Transverse colon (tissue), 4 donors: ENCODE results near the gene PMS1. TPM values are rescaled to one million over a fixed set of nuclear protein-coding genes. Genes with fewer than 3 reads are reported as not detected.
"Not testable (repeated sequence)": the region's sequence is repeated elsewhere in the genome, so short reads cannot be mapped to it uniquely, and the experiment has no call there.

Experiments used
- DNase-seq: peaks from one replicate; pipeline ENCODE4 v3.0.0-alpha.2; 2019
- H3K27ac ChIP-seq, 4 donors: fragments of 200-600 bp; sonication (generic); 2 replicates each; pipeline ENCODE4 v1.5.1; 2016 to 2018; ENCODE audit warnings: inconsistent platforms in 4 of 4
- H3K27me3 ChIP-seq: fragments of 200-600 bp; sonication (generic); 2 replicates; pipeline ENCODE4 v1.5.1; 2017; ENCODE audit warnings: inconsistent platforms
- H3K36me3 ChIP-seq, 4 donors: fragments of 200-600 bp; sonication (generic); 2 replicates each; pipeline ENCODE4 v1.5.1; 2017 to 2019; ENCODE audit warnings: inconsistent platforms in 4 of 4
- H3K4me1 ChIP-seq, 4 donors: fragments of 200-600 bp; sonication (generic); 2 replicates each; pipeline ENCODE4 v1.5.1; 2017 to 2020; ENCODE audit warnings: inconsistent platforms in 4 of 4
- H3K4me3 ChIP-seq, 4 donors: fragments of 200-600 bp; sonication (generic); 1 replicate in 1 of 4; 2 replicates in 3 of 4; pipeline versions ENCODE4 v1.5.1 to v1.6.1; 2017 to 2019; ENCODE audit warnings: inconsistent platforms in 4 of 4
- H3K9me3 ChIP-seq, 2 donors: fragments of 200-600 bp; sonication (generic); 2 replicates each; pipeline ENCODE4 v1.5.1; 2017 to 2019; ENCODE audit warnings: inconsistent platforms in 2 of 2
- EP300 ChIP-seq: sonication (generic); formaldehyde crosslinking; IDR thresholded peaks from one replicate; pipeline ENCODE4 v1.6.1; 2017; ENCODE audit warnings: antibody characterized with exemption, low read depth
- POLR2A ChIP-seq: fragments of 450-650 bp; IDR thresholded peaks from one replicate; pipeline ENCODE4 v1.6.1; 2016; ENCODE audit warnings: antibody characterized with exemption, mild to moderate bottlenecking, moderate library complexity
- POLR2AphosphoS5 ChIP-seq, 3 donors: sonication (generic); formaldehyde crosslinking; IDR thresholded peaks; one replicate each; pipeline ENCODE4 v1.6.1; 2016; ENCODE audit warnings: antibody characterized with exemption in 3 of 3
- WGBS, 2 donors: methylation state at CpG; one replicate each; pipeline ENCODE4 v1.1.5; 2018; ENCODE audit warnings: low coverage in 1 of 2; 5-methylcytosine and 5-hydroxymethylcytosine counted together
- in situ Hi-C, 4 donors: fragments of 200-750 bp; cut with MboI; loops; one replicate each; pipeline versions ENCODE4 v1.15.0 to v1.15.1; 2017; ENCODE audit warnings: low sequenced_read_pairs in 3 of 4, low pct_ligation_motif_present in 1 of 4, low pct_unique_long_range_greater_than_20kb in 1 of 4
- intact Hi-C: fragments of 100-400 bp; cut with DNase I; formaldehyde crosslinking; loops from one replicate; pipeline ENCODE4 v1.15.1; 2023; ENCODE audit warnings: low total_unique reads
- total RNA-seq, 4 donors: library from RNA; depleted of rRNA; stranded (reverse); fragments of >200 nt; gene quantifications; one replicate each; pipeline ENCODE4 v1.1.0, GENCODE V29; 2016
- TF ChIP-seq, protein P1 (sequence below), 5 experiments: fragments of 200-600 bp in 3 of 5; fragments of 450-650 bp in 2 of 5; sonication (generic) in 3 of 5; IDR thresholded peaks; 1 replicate in 2 of 5; 2 replicates in 3 of 5; pipeline ENCODE4 v1.5.1; 2016 to 2017; ENCODE audit warnings: antibody characterized with exemption in 5 of 5, inconsistent platforms in 3 of 5, mild to moderate bottlenecking in 2 of 5, moderate library complexity in 1 of 5

The PMS1 gene
- total RNA-seq, result 10 to 100 TPM in 2 of 4 donors, 1 to 10 TPM in 2; 5.2 to 19.1 (median 9.7) TPM

DNA sequence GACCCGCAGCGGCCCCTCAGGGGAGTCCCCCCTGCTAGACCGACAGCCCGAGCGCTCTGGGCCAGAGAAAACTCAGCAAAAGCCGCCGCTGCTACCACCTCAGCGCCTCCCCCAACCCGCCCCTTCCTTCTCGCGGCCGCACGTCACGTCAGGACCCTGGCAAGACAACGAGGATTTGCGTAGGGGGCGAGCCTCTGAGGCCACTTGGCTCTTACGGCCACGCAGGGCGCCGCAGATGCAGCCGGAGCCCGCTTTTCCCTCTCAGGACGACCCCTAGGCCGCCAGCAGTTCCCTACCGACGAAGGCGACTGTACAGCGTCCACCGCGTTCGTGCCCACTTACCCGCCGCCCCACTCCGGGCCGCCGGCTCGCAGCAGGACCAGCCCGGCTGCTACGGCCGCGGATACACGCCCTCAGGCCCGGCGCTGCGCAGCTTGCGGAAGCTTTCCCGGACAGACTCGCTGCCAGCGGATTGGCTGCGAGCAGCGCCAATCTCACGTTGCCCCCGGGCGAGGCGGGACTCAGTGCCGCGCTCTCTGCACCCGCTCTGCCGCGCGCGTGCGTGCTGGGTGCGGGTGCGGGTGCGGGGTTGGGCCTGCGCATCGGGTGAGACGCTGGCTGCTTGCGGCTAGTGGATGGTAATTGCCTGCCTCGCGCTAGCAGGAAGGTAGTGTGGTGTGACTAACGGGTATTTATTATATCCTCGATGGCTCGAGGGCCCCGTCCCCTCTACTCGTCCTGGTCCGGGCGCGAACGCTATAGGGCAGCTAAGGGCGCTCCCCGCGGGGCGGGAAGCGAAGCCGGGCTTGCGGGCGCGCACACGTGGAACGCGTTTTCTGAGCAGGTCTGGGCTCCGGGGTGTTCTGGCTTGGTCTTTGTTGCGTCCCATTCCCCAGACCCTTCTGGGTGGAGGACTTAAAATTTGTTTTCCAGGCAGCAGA, at the start of gene PMS1, which contains the start of gene ORMDL1:
TSS of gene PMS1 (plus strand) at position 524 of the 941 bp plus-strand sequence. CDS start 7,360 bp downstream, outside the sequence.
TSS of gene ORMDL1 (minus strand) at position 413 of the 941 bp plus-strand sequence. CDS start 1,744 bp downstream, outside the sequence.
- Histone ChIP-seq H3K27me3 (no peaks in the 10 kb centered on the region), H3K4me3 (peak within 1 kb of the TSS; percentile 61 to 73 (median 68)), H3K4me1 (peaks cover 16 to 31% (median 22%) of the 10 kb centered on the region in 4 donors), H3K27ac (peak within 1 kb of the TSS; percentile 93 to 96 (median 94)), H3K36me3 (peaks cover 0 to 18% (median under 1%) of the 10 kb centered on the region in 4 donors), H3K9me3 (no peaks in the 10 kb centered on the region)
- intact Hi-C loops (no loop called here), in situ Hi-C loops (loop anchor here in 1 of 4 donors (25.0 kb wide), 1 partner anchor 122 kb away; the partner anchor contains the start of genes ANKAR and ASNSD1)
- DNase-seq, result peak; percentile 97
- WGBS, 2 donors, result 1% methylated on average over 40 of the region's 96 CpGs; no CpG with 5 or more reads in 1 of the 2 donors
- peak; percentile 87 to 96 (median 95) for TF ChIP-seq POLR2AphosphoS5 (IDR thresholded peaks at IDR 0.05)
- TF ChIP-seq, protein P1, sequence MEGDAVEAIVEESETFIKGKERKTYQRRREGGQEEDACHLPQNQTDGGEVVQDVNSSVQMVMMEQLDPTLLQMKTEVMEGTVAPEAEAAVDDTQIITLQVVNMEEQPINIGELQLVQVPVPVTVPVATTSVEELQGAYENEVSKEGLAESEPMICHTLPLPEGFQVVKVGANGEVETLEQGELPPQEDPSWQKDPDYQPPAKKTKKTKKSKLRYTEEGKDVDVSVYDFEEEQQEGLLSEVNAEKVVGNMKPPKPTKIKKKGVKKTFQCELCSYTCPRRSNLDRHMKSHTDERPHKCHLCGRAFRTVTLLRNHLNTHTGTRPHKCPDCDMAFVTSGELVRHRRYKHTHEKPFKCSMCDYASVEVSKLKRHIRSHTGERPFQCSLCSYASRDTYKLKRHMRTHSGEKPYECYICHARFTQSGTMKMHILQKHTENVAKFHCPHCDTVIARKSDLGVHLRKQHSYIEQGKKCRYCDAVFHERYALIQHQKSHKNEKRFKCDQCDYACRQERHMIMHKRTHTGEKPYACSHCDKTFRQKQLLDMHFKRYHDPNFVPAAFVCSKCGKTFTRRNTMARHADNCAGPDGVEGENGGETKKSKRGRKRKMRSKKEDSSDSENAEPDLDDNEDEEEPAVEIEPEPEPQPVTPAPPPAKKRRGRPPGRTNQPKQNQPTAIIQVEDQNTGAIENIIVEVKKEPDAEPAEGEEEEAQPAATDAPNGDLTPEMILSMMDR (IDR thresholded peaks at IDR 0.05), result peak in 3 of 5 experiments; percentile 8 to 19 (median 18)
- TF ChIP-seq POLR2A, result peak; percentile 96
- TF ChIP-seq EP300, result no peak

DNA sequence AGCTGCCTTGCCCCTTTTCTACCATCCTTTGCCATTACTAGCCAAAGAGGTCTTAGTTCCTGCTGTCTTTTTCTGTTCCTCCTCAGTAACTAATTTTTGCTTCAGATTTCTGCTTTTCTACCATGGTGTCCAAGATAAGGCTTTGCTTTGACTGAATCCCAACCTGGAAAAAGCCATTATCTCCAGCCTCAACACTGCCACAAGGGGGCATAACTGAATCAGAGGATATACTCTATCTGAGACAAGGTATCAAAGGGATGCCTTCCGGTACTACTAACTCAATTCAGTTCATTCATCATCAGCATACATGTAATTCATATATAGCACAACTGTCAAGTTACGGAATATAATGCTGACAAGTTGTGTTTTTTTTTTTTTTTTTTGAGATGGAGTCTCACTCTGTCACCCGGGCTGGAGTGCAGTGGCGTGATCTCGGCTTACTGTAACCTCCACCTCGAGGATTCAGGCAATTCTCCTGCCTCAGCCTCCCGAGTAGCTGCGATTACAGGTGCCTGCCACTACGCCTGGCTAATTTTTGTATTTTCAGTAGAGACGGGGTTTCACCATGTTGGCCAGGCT, 33.1 kb upstream of the PMS1 start:
- intact Hi-C loops, result no loop called here
- TF ChIP-seq, protein P1 (IDR thresholded peaks at IDR 0.05), result peak; percentile 46 to 54 (median 49)
- TF ChIP-seq POLR2A, result no peak
- Histone ChIP-seq H3K36me3 (peaks cover 0 to 24% (median 9%) of the 10 kb centered on the region in 4 donors), H3K9me3 (no peaks in the 10 kb centered on the region), H3K27ac (no peak overlapping the region), H3K4me1 (peaks cover 0 to 3% (median 0%) of the 10 kb centered on the region in 4 donors), H3K4me3 (no peak overlapping the region), H3K27me3 (no peaks in the 10 kb centered on the region)
- in situ Hi-C loops, result loop anchor here in 1 of 4 donors (25.0 kb wide), 1 partner anchor 311 kb away; the partner anchor contains the start of gene MSTN
- DNase-seq, result peak; percentile 28
- 70 to 83% methylated on average over 2 to 10 of the region's 10 CpGs for whole genome bisulfite sequencing, 2 donors

DNA sequence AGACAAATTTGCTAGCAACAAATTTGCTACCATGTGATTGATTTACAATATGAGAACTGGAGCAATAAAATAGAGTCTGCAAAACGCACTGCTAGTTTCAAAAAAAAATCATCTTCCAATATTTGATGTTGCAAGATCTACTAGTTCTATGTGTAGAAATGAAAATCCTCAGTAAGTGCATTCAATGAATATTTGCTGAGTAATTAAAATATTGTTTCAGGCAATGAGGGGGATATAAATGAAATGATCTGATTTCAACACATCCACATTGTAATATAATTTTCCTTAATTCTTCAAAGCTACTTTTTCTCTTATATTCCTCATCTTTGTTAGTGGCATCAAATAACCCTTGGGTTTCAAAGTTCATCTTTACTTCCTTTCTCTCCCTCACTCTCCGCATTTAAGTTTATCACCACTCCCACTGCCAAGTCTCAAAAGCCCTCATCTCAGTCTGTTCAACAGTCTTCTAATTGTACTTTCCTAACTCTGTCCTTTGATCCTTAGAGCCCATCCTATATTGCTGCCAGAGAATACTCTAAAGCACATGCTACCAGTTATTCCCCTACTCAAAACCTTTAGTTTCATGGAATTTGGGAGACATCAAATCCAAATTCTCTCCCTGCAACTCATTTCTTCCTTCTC, 27.8 kb upstream of the PMS1 start:
- no peak overlapping the region for H3K4me3 ChIP-seq
- intact Hi-C loops (no loop called here), in situ Hi-C loops (loop anchor here in 1 of 4 donors (25.0 kb wide), 1 partner anchor 306 kb away; the partner anchor contains the start of gene MSTN)
- peaks cover 0 to 8% (median 3%) of the 10 kb centered on the region in 4 donors for H3K36me3 ChIP-seq
- H3K4me1 ChIP-seq, result peaks cover 0 to 9% (median 0%) of the 10 kb centered on the region in 4 donors
- H3K27me3 ChIP-seq, result no peaks in the 10 kb centered on the region
- TF ChIP-seq EP300, result no peak
- TF ChIP-seq, protein P1 (IDR thresholded peaks at IDR 0.05), result no peak
- TF ChIP-seq POLR2A, result no peak
- TF ChIP-seq POLR2AphosphoS5 (IDR thresholded peaks at IDR 0.05), result no peak
- H3K9me3 ChIP-seq, result no peaks in the 10 kb centered on the region
- no peak overlapping the region for H3K27ac ChIP-seq
- no peak for DNase-seq
- 40 to 42% methylated on average over 2 of the region's 2 CpGs for WGBS, 2 donors

DNA sequence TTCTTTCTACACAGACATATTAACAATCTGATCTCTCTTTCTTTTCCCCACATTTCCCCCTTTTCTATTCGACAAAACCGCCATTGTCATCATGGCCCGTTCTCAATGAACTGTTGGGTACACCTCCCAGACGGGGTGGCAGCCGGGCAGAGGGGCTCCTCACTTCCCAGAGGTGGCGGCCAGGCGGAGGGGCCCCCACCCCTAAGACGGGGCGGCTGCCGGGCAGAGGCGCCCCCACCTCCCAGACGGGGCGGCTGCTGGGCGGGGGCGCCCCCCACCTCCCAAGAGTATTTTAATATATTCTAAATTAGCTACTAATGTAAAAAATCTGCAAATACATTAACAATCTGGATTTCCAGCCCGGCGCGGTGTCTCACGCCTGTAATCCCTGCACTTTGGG, 24.1 kb upstream of the PMS1 start:
- H3K27me3 ChIP-seq, H3K27ac ChIP-seq, intact Hi-C loops, H3K9me3 ChIP-seq, H3K4me3 ChIP-seq, H3K36me3 ChIP-seq, DNase-seq: not testable (repeated sequence)
- 95 to 98% methylated on average over 8 to 19 of the region's 19 CpGs for WGBS, 2 donors
- in situ Hi-C loops, result loop anchor here in 1 of 4 donors (25.0 kb wide), 1 partner anchor 302 kb away; the partner anchor contains the start of gene MSTN
- H3K4me1 ChIP-seq, result peaks cover 4 to 23% (median 7%) of the 10 kb centered on the region in 4 donors
